Measurements from ENCODE around the gene DISC1.

Gene DISC1

DNA sequence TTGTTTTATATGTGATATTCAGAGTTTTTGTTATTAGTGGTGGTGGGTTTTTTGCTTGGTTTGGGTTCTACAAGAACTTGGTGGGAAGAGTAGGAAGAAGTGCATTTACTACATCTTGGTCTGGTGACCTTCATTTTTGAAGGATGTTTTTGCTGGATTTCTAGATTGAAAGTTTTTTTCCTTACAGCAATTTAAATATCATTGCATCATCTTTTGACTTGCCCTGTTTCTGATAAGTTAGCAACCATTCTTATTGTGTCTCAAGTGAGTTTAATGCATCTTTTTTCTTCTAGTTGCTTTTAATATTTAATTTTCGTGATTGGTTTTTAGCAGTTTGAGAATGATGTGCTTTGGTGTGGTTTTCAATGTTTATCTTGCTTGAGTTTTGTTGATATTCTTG, 447.7 kb downstream of the DISC1 start:
- no peak for DNase-seq

DNA sequence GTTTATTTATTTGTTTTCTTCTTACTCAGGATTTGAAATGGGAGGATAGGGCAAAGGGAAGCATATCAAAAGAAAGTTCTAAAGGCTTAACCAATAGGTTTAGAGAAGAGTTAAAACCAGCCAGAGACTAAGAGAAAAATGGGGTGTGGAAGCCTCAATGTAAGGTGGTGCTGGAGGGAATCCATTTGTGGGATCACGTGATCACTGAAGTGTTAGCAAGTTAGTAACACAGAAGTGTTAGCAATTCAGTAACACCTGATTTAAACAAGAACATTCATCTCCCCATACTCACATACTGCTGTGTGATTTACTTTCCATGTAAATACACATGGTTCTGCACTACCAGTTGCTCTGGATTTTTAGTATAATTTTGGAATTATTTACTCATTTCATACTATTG, 451.2 kb downstream of the DISC1 start:
- no peak for DNase-seq

DNA sequence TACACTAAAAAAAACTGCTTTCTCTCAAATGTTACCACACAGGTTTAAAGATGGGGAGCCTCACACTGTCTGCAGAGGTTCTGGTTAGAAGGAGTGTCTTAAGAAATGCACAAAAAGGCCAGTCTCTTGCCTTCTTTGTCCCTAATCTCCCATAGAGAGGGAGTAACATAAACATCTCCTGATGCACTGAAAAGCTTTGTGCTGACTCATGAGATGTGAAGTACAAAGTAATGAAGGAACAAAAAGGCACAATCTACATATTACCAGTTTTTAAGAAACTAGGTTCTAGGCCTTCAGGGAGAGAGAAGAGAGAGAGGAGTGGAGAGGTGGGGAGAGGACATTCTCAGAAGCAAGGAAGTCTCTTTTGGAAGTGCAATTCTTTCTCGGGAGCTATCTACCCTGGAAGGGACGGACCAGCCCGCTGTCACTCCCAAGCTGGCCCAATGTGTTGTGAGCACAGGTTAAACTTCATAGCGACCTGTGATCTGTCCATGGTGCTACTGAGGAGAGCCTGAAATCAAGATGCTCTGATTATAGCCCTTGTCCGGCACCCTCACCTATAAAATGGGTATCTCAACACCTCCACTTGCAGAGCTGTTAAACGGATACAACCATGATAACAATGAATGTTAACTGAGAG, 458.1 kb downstream of the DISC1 start:
- no peak for DNase-seq

DNA sequence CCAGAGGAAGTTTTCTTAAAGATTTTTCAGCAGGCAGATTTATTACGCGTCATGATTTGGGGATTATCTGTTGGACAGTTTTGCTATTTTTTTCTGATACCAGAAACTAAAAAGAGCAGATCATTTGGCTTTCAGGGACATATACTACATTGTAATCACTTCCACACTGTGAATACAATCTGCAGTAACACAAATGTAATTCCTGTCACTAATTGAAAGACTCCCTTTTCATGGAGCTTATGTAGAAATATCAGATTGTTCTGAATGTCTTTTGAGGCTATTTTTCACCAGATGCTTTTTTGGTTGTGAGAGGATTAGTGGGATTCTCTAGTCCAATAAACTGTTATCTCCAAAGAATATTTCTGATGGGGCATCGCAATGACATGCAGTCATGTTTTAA, 464.2 kb downstream of the DISC1 start:
- no peak for DNase-seq
